ENCODE measurements around the gene CEP162. TPM values are rescaled to one million over a fixed set of nuclear protein-coding genes. Genes with fewer than 3 reads are reported as not detected.
"Not testable (repeated sequence)": the region's sequence is repeated elsewhere in the genome, so short reads cannot be mapped to it uniquely, and the experiment has no call there.

The CEP162 gene
- 1 to 10 TPM; 2.3 to 5.5 (median 2.4) TPM for polyA plus RNA-seq

GRCh38 chr6:84227434-84228197, at the start of gene CEP162:
TSS of gene CEP162 (minus strand) at chr6:84227643. CDS start at chr6:84226393, 1,250 bp downstream.
- H3K27ac ChIP-seq (ENCODE audit: low read depth, low read length), result no peak within 1 kb of the TSS
- 0% methylated on average over 40 of the region's 40 CpGs for WGBS, 3 donors

- WGBS, 3 donors, result 64 to 83% (median 82%) methylated on average over 2 of the region's 2 CpGs
Observed at GRCh38 chr6:84274856-84275255, 47.4 kb upstream of the CEP162 start.

GRCh38 chr6:84273048-84273809, 45.8 kb upstream of the CEP162 start:
- WGBS, 3 donors, result 60 to 70% (median 60%) methylated on average over 3 of the region's 3 CpGs
- no peak overlapping the region for H3K27ac ChIP-seq (ENCODE audit: low read depth, low read length)

More at GRCh38 chr6:84274856-84275255, 47.4 kb upstream of the CEP162 start:
- H3K27ac ChIP-seq (ENCODE audit: low read depth, low read length), result no peak overlapping the region

- 85 to 100% (median 100%) methylated on average over 1 of the region's 1 CpG for WGBS, 3 donors
Observed at GRCh38 chr6:84272298-84272697, 44.9 kb upstream of the CEP162 start.

GRCh38 chr6:84271061-84271716, 43.7 kb upstream of the CEP162 start:
- no peak overlapping the region for H3K27ac ChIP-seq (ENCODE audit: low read depth, low read length)

More at GRCh38 chr6:84272298-84272697, 44.9 kb upstream of the CEP162 start:
- no peak overlapping the region for H3K27ac ChIP-seq (ENCODE audit: low read depth, low read length)

GRCh38 chr6:84269947-84270733, 42.7 kb upstream of the CEP162 start:
- H3K27ac ChIP-seq (ENCODE audit: low read depth, low read length), result no peak overlapping the region
- 16 to 29% (median 27%) methylated on average over 6 of the region's 6 CpGs for WGBS, 3 donors

- 84 to 89% (median 89%) methylated on average over 3 of the region's 3 CpGs for WGBS, 3 donors
- no peak overlapping the region for H3K27ac ChIP-seq (ENCODE audit: low read depth, low read length)
Observed at GRCh38 chr6:84268781-84269180, 41.3 kb upstream of the CEP162 start.

GRCh38 chr6:84263557-84263956, 36.1 kb upstream of the CEP162 start:
- WGBS, 3 donors, result 78 to 84% (median 79%) methylated on average over 6 of the region's 6 CpGs

GRCh38 chr6:84260926-84261325, 33.5 kb upstream of the CEP162 start:
- no peak overlapping the region for H3K27ac ChIP-seq (ENCODE audit: low read depth, low read length)
- 70 to 83% (median 82%) methylated on average over 3 of the region's 3 CpGs for WGBS, 3 donors

More at GRCh38 chr6:84263557-84263956, 36.1 kb upstream of the CEP162 start:
- no peak overlapping the region for H3K27ac ChIP-seq (ENCODE audit: low read depth, low read length)

GRCh38 chr6:84260196-84260595, 32.8 kb upstream of the CEP162 start:
- 51 to 56% (median 52%) methylated on average over 4 of the region's 4 CpGs for WGBS, 3 donors
- H3K27ac ChIP-seq (ENCODE audit: low read depth, low read length), result no peak overlapping the region

- WGBS, 3 donors, result 76 to 90% (median 86%) methylated on average over 4 of the region's 4 CpGs
- no peak overlapping the region for H3K27ac ChIP-seq (ENCODE audit: low read depth, low read length)
Observed at GRCh38 chr6:84258866-84259265, 31.4 kb upstream of the CEP162 start.

- H3K27ac ChIP-seq (ENCODE audit: low read depth, low read length), result no peak overlapping the region
- WGBS, 3 donors, result 41 to 67% (median 56%) methylated on average over 2 of the region's 2 CpGs
Observed at GRCh38 chr6:84258268-84258667, 30.8 kb upstream of the CEP162 start.

GRCh38 chr6:84255641-84256040, 28.2 kb upstream of the CEP162 start:
- no peak overlapping the region for H3K27ac ChIP-seq (ENCODE audit: low read depth, low read length)

- 82 to 90% (median 88%) methylated on average over 3 of the region's 3 CpGs for WGBS, 3 donors
- H3K27ac ChIP-seq (ENCODE audit: low read depth, low read length), result no peak overlapping the region
Observed at GRCh38 chr6:84253380-84253779, 25.9 kb upstream of the CEP162 start.

- 70 to 87% (median 86%) methylated on average over 4 of the region's 4 CpGs for WGBS, 3 donors
- H3K27ac ChIP-seq (ENCODE audit: low read depth, low read length), result no peak overlapping the region
Observed at GRCh38 chr6:84251891-84252539, 24.6 kb upstream of the CEP162 start.

GRCh38 chr6:84249724-84250123, 22.3 kb upstream of the CEP162 start:
- WGBS, 3 donors, result 50 to 56% (median 55%) methylated on average over 3 of the region's 3 CpGs
- no peak overlapping the region for H3K27ac ChIP-seq (ENCODE audit: low read depth, low read length)

GRCh38 chr6:84244416-84245081, 17.1 kb upstream of the CEP162 start:
- not testable (repeated sequence) for H3K27ac ChIP-seq (ENCODE audit: low read depth, low read length)
- 91 to 95% (median 94%) methylated on average over 22 to 51 of the region's 51 CpGs for WGBS, 3 donors
